GM21367 (cell line): ENCODE results near the gene KCNQ4.

Experiments used
- ATAC-seq: cut with Tn5 transposase; IDR thresholded peaks from one replicate; pipeline ENCODE4 v1.9.1; 2021; ENCODE audit not compliant: unreplicated experiment

Gene KCNQ4

DNA sequence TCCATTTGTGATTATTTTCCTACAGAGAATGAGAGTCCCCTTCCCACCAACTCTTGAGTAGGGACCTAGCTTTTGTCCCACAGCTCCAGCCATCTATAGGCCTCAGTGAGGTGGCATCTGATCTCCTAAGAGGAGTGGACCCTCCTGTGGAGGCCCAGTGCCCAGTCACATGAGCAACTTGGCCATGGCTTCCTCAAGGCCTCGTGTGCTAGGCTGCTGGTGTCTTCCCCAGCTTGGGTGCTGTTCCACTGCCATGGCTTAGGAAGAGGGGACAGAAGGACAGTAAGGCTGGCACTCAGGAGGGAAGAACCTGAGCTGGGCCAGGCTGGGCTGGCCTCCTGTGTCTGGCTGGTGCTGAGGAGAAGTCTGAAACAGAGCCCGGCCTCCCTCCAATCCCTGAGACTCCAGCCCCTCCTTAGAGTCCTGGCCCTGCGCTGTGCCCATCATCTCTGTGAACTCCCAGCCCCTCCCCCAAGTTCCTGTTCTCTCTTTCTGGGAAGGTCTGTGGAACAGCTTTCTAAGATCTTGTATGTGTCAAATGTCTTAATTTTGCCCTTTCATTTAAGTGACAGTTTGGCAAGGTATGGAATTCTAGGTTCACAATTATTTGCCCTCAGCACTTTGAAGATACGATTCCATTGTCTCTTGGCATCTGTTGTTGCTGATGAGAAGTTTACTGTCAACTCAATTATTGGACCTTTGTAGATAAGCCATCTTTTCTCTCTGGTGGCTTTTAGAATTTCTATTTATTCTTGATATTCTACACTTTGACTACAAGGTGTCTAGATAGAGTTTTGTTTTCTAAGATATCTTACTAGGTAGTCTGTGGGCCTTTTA, 7.1 kb upstream of the KCNQ4 start:
- no peak for ATAC-seq

DNA sequence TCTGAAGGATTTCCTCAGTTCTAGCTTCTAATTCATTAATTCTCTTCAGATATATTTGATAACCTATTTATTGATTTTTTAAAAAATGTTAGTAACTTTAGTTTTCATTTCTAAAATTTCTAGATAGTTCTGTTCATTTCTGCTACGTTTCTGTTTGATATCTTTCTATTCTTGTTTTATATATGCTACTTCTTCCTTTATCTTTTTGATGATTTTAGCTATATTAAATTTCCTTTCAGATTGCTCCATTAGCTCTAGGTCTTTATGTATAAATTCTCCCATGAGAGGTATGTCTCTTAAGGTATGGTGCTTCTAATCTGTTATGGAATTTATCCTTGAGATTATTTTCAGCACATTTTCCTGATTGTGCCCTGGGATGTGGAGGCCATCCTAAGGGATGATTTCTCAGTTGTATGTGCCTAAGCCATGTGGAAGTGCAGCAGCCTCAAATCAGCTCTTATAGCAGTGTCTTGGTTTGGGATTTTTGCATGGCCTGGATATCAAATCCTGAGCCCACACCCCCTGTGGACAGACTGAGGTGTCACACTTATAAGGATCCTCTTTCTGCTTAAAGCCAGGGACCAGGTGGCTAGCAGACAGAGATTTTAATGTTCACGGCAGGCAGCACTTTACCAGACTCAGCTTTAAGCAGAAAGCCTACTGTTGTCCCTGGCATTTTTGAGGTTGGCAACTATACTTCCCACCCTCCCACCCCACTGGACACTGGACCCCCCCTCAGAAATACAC, 6.2 kb upstream of the KCNQ4 start:
- no peak for ATAC-seq

DNA sequence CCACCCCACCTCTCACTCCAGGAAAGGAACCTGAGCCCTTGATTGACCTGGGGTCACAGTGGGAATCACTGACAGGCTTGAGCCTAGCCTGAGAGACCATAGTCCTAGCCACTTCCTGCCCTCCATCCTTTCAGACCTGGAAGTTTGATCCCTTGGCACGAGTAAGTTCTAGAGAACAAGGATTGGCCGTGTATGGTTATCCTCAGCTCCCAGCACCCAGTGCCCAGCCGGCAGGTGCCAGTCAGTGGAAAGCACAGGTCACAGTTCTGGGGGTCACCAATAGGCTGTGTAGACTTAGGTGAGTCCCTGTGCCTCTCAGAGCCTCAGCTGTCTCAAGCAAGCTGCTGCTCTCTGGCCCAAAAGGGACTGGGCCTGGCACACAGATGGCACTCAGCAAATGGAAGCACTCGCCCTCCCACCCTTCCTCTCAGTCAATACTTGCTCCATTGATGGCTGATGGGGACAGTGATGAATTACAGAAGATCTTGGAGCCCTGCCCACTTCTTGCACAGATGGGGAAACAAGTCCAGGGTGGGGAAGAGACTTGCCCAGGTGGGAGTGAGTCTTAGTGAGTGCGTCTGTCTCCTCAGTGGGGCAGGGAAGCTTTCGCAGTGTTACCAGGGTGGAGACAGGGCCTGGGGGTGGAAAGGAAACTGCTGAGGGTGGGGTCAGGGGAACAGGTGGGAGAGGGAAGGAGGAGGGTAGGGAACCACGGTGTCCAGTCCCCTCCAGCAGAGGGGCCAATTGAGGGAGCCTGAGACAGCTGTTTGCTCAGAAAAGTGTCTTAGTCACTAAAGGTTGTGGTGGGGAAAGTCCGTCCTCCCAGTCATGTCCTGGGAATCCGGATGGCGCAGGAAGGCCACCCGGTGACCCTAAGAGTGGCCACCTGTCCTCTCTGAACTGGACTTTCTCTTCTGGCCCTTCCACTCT, 2.6 kb upstream of the KCNQ4 start:
- no peak for ATAC-seq

DNA sequence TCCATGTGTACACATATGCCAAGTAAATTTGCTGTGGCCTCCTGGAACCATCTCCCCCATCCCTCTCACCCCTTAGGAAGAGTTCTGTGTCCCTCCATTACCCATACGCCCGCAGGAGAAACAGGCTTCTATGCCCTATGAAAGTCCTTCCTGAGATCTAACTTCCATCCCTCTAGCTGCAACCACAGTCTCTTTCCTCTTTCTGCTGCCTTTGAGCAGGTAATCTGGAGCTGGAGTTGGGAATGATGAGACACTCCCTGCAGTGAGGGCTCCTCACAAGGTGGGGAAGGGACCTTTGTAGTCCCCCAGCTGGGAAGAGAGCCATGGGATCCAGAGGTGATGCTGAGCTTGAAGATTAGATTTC, 2.0 kb upstream of the KCNQ4 start:
- ATAC-seq, result no peak

DNA sequence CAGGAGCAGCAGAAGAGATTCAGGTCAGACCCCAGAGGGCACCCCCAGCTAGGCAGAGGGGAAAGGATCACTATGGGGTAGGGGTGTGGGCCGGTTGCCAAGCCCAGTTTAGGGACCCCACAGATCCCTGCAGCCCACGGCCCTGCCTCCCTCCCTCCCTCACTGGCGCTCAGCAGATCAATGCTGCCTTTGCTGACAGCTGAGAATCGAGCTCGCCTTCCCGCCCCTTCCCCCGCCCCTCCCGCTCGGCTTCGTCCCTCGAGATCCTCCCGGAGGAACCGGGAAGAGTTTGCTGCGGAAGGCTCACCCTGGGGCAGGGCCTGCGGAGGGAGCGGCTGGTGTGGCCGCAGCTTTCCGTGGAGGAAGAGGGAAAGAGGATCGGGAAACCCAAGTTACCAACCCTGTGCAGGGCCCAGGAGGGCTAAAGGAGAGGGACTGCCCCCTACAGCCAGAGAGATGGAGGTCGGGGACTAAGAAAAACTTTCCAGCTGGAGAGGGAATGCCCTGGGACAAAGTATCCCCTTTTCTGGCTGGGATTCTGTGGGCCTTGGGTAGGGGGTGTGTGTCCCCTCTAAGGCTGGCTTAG, 1.1 kb upstream of the KCNQ4 start:
- ATAC-seq, result no peak

DNA sequence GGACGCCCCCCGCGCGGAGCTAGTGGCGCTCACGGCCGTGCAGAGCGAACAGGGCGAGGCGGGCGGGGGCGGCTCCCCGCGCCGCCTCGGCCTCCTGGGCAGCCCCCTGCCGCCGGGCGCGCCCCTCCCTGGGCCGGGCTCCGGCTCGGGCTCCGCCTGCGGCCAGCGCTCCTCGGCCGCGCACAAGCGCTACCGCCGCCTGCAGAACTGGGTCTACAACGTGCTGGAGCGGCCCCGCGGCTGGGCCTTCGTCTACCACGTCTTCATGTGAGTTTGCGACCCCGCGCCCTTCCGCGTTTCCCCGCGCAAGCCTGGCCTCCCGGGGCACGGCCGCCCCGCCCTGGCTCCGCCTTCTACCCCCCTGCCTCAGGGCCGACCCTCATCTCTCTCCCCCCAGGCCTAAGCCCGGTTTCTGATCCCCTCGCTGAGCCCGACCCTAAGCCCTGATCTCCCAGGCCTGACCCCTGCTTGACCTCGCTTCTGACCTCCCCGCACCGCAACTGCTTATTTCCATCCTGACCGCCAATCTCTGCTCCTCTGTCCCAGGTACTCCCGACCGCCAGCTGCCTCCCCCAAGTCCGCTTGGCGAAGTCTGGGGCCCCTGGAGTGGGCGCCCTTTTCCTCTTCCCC, 669 bp downstream of the KCNQ4 start:
- ATAC-seq, result no peak

DNA sequence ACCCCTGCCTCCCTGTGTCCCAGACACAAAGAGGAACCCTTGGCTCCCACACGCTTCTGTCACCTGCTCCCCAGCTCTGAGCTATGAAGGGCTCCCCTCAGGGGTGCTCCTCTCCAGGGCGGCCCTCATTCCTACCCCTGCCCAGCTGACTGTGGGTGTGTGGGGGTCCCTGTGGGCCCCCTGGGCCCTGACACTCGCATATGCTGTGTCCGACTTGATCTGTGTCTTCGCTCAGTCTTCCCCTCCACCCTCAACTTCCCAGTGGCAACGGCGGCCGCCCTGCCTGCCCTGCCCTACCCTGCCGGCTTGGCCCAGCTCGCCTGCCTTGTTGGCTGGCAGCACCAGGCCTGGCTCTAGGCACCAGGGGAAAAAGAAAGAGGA, 1.2 kb downstream of the KCNQ4 start:
- no peak for ATAC-seq

DNA sequence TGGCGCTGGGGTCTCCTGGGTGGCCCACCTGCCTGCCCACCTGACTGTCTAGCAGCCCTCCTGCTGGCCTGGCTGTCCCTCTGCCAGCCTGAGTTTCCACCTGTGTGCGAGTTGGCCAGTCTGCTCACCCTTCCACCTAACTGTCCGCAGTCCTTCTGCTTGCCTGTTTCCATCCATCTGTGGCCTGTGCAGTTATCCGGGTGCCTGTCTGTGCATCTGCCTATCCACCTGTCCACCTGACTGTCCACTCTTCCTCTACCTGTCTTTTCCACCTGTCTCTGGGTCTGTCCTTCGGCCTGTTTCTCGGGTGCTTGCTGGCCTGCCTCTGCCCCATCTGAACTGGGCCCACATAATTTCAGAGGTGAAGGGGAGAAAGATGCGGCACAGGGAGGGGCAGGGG, 1.9 kb downstream of the KCNQ4 start:
- ATAC-seq, result no peak

DNA sequence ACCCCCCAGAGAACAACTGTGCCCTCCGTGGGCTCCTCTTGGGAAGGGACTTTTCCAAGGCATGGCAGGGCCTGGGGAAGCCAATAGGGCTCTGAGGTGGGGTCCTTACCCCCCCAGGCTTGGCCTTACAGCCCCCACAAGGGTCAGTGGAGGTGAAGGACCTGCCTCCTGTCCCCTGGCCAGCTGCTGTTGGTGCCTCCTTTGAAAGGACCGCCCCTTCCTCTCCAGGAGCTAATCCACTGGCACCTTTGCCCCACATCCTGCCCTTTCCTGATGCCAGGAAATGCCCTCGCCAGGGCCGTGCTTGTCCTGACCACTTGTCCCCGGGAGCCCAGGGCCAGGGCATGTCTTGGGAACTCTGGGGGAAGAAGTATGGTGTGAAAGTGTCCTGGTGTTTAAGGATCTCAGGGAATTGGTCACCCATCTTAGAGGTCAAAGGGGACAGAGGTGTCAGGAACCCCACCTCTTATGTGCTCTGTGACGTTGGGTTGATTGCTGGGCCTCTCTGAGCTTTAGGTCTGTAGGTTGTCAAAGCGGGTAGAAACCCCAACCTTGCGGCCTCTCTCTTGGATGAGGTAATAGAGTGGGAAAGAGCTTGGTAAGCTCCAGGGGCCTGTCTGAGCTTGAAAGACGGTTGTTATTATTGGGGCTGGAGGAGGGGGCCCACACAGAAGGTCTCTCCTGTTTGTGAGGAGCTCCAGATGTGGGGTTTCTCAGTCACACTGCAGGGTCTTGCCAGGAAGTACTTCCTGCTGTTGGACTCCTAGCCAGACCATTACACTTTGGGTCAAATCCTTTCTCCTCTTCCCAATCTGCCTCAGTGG, 2.8 kb downstream of the KCNQ4 start:
- ATAC-seq, result no peak

DNA sequence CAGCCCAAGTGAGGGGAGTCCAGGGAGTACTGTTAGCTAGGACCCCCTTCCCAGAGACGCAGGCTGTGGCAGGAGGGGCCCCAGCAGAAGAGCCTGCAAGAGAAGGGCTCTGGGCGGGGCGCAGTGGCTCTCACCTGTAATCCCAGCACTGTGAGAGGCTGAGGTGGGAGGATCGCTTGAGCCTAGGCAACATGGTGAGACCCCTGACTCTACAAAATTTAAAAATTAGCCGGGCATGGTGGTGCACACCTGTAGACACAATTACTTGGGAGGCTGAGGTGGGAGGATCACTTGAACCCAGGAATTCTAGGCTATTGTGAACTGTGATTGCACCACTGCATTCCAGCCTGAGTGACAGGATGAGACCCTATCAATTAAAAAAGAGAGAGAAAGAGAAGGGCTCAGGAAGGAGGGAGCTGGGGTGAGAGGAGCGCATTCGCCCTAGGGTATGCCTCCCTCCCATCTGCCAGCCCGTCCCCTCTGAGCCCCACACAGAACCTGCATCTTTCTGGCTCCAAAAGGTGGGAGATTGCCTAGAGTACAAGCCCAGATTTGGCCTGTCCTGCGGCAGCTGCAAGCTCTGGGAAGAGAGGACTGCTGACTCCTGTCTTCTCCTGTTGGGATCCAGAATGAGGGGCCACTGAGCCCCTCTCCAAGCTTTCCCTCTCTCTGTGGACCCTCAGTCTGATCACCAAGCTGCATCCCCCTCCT, 3.6 kb downstream of the KCNQ4 start:
- ATAC-seq, result no peak

DNA sequence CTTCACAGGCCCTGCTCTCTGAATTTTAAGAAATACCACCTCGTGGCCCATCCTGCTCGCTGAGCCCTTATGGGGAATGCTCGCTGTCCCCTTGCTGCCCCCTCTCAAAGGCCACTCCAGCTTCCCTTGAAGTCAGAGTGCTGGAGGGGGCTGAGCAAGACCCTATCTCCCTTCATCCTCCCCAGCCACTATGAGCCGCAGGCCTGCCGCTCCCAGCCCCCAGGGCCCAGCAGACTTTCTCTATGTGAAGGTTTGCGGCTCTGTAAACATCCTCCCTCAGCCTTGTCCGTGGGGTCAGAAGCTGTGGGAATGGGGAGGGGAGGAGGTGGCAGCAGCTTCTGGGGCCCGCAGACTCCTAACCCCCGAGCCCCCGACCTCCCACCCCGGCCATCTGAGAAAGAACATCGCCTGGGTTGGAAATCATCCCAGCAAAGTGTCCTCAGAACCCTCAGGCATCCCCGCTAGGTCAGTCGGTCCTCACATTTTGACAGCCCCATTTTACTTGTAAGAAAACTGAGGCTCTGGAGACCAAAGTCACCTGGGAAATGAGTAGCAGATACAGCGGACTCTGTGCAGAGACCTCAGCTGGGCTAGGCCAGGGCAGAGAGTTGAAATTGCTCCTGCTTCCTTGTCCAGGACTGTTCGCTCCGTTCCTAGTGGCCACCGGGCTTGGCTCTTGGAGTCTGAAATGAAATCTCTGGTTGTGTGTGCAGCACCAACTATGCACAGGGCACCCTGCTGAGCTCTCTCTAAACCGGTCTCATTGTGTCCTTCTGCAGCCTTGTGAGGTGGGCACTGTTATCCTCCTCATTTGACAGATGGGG, 4.4 kb downstream of the KCNQ4 start:
- no peak for ATAC-seq

DNA sequence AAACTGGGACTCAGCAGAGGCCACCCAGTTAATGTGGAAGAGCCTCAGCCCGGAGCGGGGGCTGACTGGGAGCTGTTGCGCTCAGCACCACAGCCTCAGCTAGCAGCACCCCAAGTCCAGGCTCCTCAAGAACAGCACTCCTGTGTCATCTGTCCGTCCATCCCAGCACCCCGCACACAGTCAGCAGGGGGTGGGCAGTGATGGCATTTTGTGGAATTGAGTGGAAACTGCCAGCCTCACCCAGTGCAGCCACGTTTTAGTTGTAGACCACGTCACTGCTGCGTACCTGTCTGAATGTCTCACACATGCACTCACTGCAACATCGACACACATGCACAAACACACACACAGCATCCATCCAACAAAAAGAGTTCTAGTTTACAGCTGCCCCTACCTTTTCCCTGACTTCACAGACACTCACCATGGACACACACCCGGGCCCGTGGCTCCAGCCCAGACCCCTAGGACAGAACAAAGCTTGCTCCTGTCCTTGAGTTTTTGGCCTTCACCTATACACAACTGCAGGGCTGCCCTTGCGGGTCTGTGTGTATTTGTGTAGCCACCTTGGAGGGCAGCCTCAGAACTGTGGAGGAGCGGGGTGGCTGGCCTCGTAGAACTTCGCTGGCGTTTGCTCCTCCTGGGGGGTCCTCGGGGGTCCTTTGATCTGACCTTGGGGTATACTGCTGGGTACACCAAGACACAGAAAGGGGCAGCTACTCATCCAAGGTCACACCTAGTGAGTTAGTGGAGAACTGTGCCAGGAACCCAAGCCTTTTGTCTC, 5.2 kb downstream of the KCNQ4 start:
- ATAC-seq, result no peak

DNA sequence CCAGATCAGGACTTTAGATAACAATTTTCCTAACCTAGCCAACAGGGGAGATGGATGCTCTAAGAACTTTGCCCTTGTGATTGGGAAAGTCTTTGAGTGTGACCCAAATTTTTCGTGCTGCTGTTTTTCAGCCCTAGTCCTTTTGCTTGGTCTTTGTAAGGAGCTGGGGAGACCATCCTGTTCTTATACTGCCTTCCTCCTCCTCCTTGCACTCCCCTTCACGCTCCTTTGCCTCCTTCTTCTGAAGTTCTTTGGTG, 5.7 kb downstream of the KCNQ4 start:
- no peak for ATAC-seq

DNA sequence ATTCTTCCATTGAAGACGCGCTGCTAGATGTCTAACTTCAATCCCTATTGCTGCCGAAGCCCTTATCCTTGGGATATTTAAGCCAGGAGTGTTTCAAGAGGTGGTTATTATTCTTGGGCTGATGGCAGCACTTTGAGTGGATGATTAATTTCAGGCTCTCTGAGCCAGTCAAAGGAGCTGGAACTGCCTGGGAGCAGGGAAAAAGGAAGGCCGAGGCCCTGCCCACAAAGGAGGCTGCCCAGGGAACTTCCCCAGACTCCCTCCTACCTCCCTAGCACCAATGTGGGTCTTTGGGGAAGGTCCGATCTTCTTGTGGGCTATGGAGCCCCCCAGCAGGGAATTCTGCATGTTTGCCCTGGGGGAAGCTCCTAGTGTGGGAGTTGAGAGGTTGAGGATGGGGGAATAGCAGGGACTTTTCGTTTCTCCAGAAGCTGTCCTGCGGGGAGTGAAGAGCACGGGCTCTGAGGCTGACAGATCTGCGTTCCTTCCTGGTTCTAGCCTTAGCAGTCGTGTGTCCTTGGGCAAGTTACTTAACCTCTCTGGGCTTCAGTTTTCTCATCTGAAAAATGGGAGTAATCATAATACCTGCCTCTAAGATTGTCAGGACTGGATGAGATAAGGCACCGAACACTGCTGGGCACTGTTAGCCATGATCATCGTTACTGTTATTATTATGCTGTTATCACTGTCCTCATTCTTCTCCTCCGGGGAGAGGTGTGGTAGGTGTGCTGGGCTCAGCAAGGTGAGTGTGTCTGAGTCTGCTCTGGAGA, 6.3 kb downstream of the KCNQ4 start:
- no peak for ATAC-seq

DNA sequence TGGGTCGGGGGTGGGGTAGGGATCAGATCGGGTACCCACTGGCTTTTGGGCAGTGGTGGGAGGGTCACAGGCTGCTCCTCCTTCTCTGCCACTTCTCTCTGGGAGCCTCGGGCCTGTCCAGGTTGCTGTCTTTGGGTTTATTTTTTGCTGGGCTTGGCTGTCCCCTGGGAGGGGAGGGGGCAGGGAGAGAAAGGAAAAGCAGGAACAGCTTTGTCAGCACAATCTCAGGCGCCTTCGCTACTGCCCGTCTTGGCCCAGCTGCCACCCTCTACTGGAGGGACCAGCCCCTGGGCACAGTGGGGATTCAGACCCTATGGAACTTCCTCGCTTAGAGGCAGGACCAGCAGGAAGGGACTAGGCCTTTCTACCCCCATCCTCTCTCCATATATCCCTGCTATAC, 8.4 kb downstream of the KCNQ4 start:
- ATAC-seq, result no peak

DNA sequence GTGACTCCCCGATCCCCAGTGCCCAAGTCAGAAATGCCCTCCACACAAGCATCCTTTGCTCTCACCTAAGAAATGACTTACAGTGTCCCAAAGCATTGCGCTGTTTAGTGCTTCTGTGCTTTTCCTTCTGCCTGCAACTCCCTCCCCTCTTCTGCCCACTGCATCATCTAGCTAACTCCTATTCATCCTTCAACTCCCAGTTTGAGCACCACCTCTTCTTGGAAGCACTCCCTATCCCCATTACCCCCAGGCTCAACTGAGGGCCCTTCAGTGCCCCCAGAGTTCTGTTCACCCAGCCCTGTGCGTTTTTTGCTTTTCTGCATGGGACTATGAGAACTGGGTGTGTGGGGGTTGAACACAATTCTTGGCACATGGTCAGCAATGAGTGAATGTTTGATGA, 10.0 kb downstream of the KCNQ4 start:
- no peak for ATAC-seq

DNA sequence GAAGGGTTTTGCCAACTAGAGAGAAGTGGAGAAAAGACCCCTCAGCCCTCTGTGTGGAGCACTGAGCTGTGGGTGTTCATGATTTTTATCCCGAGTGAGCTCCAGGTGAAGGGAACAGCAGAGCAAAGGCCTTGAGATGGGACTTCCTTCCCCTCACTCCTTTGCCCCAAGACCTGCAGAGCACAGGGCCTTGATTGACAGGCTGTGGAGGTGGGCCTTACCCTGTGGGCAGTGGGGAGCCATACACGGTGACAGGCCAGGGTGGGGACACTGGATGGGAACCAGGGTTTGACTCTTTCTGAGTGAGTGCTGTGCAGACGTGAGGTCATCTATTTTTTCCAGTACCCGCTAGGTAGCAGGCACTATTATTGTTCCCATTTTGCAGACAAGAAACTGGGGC, 10.5 kb downstream of the KCNQ4 start:
- no peak for ATAC-seq
